SH-SY5Y (cell line): ENCODE data around the gene COX6A1.

Experiments
- GATA2 ChIP-seq: IDR thresholded peaks from 2 replicates; pipeline ENCODE4 v1.6.1; 2011; ENCODE audit warnings: mild to moderate bottlenecking, low read depth, low read length
- GATA3 ChIP-seq: IDR thresholded peaks from 2 replicates; pipeline ENCODE4 v1.6.1; 2011; ENCODE audit warnings: low read depth, mild to moderate bottlenecking, low read length, moderate library complexity

DNA sequence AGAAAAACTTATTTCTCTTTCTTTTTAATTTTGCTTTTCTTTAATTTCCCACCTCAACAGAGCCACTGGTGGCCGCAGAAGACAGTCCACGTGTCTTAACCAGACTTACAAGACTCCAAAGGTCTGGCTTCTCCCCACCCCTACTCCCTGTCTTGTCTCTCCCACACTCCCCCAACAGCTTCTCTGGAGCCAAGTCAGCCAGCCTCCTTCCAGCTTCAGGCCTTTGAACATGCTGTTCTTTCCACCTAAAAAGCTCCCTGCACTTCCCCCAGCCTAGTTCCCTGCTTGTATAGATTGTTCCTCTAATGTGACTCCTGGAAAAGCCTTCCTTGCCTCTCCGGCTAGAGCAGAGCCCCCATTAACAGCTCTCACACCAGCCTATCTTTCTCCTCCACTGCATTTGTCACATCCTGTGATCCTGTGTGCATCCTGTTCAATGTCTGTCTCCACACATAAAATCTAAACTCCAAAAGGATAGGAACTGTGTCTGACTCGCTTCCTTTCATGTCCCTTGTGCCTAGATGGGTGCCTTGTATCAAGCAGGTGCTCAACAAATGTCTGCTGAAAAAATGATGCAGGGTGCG, 50.2 kb downstream of the COX6A1 start:
- TF ChIP-seq GATA2: no peak
- TF ChIP-seq GATA3: no peak
